Mesodermal cell (in vitro differentiated cells): ENCODE data around the gene ABCB9.

ENCODE experiments used
- H3K27ac ChIP-seq: 2 replicates; pipeline ENCODE4 v1.7.0; 2013; ENCODE audit warnings: mild to moderate bottlenecking, low read depth, low read length, moderate library complexity; ENCODE audit not compliant: severe bottlenecking
- H3K36me3 ChIP-seq: 2 replicates; pipeline ENCODE4 v1.7.1; 2013; ENCODE audit warnings: mild to moderate bottlenecking, low read length, moderate library complexity; ENCODE audit not compliant: control insufficient read depth, insufficient read depth
- H3K4me1 ChIP-seq: one replicate; pipeline ENCODE4 v1.7.1; 2013; ENCODE audit warnings: mild to moderate bottlenecking, low read length; ENCODE audit not compliant: insufficient read depth, control insufficient read depth, poor library complexity, severe bottlenecking
- H3K4me3 ChIP-seq: 2 replicates; pipeline ENCODE4 v1.7.0; 2013; ENCODE audit warnings: low read length, control low read depth, mild to moderate bottlenecking; ENCODE audit not compliant: insufficient read depth, poor library complexity, severe bottlenecking; ENCODE audit errors: extremely low read depth
- H3K9me3 ChIP-seq: 2 replicates; pipeline ENCODE4 v1.7.1; 2013; ENCODE audit warnings: mild to moderate bottlenecking, low read length, moderate library complexity; ENCODE audit not compliant: control insufficient read depth
- WGBS, 2 experiments: methylation state at CpG; one replicate each; pipeline ENCODE4 v1.1.5; 2013; ENCODE audit warnings: missing lambda C conversion rate in 2 of 2; ENCODE audit not compliant: insufficient coverage in 2 of 2; 5-methylcytosine and 5-hydroxymethylcytosine counted together

Gene ABCB9

DNA sequence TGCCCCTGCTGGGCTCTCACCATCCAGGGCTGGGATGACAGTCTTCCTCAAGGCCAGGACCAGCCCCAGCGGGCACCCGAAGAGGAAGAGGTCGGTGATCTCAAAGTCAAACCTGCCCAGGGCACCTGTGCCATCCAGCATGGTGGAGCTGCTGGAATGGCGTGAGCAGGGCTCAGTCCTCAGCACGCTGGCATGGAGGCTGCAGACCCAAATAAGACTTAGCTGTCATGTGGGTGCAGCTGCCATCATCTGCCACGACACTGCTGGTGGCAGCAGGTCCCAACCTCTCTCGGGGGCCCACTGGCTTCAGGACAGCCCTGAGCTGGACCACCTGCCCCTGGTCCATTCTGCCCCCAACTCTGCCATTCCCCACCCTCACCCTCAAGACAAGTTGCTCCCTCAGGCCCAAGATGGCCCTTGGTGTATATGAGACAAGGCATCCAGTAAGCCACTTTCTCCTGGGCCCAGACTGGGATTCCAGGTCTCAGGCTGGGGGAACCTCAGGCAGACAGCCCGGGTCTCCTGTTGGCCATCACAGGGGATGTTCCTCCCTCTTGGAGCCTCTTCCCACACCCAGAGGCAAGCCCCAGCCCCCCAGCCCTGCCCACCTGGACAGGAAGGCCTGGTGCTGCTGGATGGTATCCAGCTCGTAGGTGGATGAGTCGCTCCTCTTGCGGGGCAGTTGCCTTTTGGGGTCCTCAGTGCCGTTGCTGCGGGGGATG, 28.7 kb upstream of the ABCB9 start:
- no peaks in the 10 kb centered on the region for H3K36me3 ChIP-seq
- H3K9me3 ChIP-seq = no peaks in the 10 kb centered on the region
- no peak overlapping the region for H3K4me3 ChIP-seq
- WGBS, 2 experiments = 91 to 95% methylated on average over 11 to 13 of the region's 13 CpGs
- H3K4me1 ChIP-seq = no peaks in the 10 kb centered on the region
- no peak overlapping the region for H3K27ac ChIP-seq

DNA sequence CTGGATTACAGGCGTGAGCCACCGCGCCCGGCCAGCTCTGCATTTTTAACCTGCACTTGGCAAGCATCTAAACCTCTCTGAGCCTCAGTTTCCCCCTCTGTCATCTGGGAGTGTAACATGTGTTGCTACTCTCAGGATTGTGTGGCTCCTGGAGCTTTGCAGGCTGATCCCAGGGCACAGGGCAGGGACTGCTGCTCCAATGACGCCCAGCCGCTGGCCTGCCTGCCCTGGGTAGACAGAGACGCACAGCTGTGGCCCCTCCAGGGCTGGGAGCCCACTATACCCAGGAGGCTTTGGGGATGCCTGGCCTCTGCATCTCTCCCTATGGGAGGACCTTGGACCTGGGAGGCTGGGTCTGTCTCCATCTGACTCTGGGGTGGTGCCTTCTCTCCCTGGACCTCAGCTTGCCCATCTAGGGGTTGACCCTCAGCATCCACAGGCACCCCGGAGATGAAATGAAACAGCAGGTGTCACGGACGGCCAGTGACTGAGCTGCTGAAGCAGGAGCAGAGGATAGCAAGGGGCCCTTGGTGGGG, 27.9 kb upstream of the ABCB9 start:
- no peaks in the 10 kb centered on the region for H3K36me3 ChIP-seq
- 95 to 98% methylated on average over 8 to 10 of the region's 10 CpGs for WGBS, 2 experiments

DNA sequence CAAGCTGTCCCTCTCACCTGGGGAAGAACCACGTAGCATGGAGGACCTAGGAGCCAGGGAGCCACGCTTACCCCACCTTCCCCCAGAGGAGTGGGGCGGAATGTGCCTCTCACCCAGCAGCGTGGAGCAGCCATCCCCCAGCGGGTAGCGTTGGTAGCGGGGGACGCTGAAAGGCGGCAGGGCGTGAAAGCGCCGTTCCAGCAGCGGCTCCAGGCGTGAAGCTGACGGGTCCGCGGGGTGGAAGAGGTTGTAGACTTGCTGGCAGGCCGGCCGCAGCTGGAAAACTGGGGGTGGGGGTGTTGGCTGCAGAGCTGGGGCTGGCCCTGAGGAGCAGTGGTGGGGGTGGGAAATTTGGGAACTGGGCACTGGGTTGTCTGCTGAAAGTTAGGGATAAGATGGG, 26.1 kb upstream of the ABCB9 start:
- no peaks in the 10 kb centered on the region for H3K4me1 ChIP-seq
- no peak overlapping the region for H3K27ac ChIP-seq
- 95 to 97% methylated on average over 9 of the region's 19 CpGs for WGBS, 2 experiments
- H3K4me3 ChIP-seq = no peak overlapping the region
- peaks cover 2% of the 10 kb centered on the region for H3K36me3 ChIP-seq
- no peaks in the 10 kb centered on the region for H3K9me3 ChIP-seq

More for the DNA sequence above, 27.9 kb upstream of the ABCB9 start:
- H3K4me3 ChIP-seq = no peak overlapping the region
- H3K4me1 ChIP-seq = no peaks in the 10 kb centered on the region
- no peak overlapping the region for H3K27ac ChIP-seq
- no peaks in the 10 kb centered on the region for H3K9me3 ChIP-seq

DNA sequence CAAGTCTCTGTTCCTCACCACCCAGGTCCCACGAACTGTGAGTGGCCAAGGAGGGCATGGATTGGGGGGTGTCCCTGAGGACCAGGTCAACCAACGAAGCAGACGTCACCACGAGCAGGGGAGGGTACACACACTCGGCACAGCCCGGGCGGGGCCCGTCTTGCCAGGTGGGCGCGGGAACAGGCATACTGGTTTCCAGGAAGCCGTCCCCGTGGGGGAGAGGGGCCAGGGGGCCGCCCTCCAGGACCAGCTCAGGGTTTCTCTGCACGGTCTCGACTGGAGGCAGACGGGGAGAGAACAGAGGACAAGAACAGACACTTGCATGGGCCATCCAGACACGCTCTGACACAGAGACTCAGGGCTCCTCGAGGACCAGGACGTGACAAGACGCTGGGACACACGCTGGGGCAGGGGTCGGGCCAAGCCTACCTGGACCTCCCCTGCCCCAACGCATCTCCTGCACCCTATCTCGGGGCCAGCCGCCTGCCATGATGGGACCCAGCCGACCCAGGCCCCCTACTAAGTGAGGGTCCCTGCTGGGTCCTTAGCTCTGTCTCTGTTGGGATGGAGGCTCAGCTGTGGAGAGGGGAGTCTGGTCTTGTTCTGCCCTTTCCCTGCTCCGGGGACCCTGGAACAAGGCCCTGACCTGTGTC, 25.5 kb upstream of the ABCB9 start:
- Histone ChIP-seq H3K4me3 (no peak overlapping the region), H3K4me1 (no peaks in the 10 kb centered on the region), H3K36me3 (peaks cover 8% of the 10 kb centered on the region), H3K27ac (no peak overlapping the region), H3K9me3 (no peaks in the 10 kb centered on the region)
- 86 to 88% methylated on average over 26 to 27 of the region's 27 CpGs for WGBS, 2 experiments

DNA sequence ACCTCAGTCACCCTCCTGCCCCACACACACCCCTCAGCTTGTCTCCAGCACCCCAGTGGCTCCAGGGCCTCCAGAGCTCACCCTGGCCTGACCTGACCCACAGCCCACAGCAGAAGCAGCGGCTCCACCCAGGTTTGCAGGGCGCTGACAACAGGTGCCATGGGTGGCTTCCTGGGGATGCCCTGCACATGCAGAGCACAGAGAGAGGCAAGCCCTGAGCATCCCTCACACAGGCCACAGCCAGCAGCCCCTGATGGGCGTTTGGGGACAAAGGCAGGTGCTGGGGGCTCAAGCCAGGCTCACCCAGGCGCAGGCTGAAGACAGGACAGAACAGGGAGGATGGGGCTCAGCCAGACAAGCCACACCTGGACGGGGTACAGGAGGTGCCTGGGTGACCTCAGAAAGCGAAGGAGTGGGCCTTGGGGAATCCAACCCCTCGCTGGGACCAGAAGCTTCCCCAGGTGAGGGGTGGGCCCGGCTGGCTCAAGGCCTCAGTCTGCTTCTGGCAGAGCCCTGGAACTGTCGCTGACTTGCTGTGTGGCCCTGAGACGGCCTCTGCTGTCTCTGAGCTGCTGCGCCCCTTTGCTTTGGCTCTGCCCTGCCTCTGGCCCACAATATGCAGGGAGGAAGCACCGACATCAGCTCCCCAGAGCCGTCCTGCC, 24.8 kb upstream of the ABCB9 start:
- Histone ChIP-seq H3K36me3 (peaks cover 13% of the 10 kb centered on the region), H3K9me3 (no peaks in the 10 kb centered on the region), H3K27ac (no peak overlapping the region), H3K4me3 (no peak overlapping the region), H3K4me1 (no peaks in the 10 kb centered on the region)
- WGBS, 2 experiments = 91 to 93% methylated on average over 11 to 12 of the region's 13 CpGs

DNA sequence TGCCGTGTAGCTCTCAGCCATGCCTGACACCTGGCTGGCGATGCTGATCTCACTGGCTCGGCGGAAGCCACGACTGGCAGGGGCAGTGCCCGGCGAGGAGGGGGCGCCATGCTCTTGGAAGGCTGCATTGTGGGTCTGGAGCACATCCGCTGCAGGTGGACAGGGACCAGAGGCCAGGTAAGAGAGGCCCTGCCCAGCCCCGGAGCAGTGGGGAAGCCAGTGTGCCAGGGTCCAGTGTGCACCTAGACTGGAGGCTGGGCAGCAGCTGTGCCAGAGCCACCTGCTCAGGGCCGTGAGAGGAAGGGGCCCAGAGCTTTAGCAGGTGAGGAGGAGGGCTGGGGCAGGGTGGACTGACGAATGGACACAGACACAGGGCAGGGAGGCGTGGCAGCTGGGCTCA, 24.3 kb upstream of the ABCB9 start:
- Histone ChIP-seq H3K4me1 (no peaks in the 10 kb centered on the region), H3K9me3 (no peaks in the 10 kb centered on the region), H3K27ac (no peak overlapping the region), H3K36me3 (peaks cover 17% of the 10 kb centered on the region), H3K4me3 (no peak overlapping the region)
- WGBS, 2 experiments = 89 to 94% methylated on average over 9 to 11 of the region's 13 CpGs

DNA sequence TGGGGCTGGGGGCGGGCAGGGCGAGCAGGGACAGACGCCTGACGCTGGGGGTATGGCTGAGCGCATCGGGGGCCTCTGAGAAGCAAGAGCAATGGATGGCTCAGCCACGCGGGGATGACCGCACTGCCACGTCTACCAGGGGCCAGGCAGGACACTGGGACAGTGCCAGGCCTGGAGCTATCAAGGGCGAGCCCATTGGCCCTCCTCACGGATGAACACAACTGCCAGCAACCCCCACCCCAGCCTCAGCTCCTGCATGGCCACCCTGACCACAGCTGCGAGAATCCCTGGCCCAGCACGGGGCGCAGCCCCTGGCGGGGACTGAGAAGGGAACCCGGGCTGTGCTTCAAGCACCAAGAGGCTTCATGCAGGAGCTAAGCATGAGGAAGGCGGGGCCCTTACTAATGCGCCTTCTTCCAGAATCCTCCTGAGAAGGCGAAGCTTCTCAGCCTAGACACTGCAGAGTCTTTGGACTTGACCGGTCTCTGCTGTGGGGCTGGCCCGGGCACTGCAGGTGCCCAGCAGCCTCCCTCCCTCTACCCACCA, 23.7 kb upstream of the ABCB9 start:
- WGBS, 2 experiments = 94 to 95% methylated on average over 18 to 21 of the region's 22 CpGs
- peaks cover 18% of the 10 kb centered on the region for H3K36me3 ChIP-seq
- H3K9me3 ChIP-seq = no peaks in the 10 kb centered on the region
- H3K27ac ChIP-seq = no peak overlapping the region
- H3K4me1 ChIP-seq = no peaks in the 10 kb centered on the region
- H3K4me3 ChIP-seq = no peak overlapping the region

DNA sequence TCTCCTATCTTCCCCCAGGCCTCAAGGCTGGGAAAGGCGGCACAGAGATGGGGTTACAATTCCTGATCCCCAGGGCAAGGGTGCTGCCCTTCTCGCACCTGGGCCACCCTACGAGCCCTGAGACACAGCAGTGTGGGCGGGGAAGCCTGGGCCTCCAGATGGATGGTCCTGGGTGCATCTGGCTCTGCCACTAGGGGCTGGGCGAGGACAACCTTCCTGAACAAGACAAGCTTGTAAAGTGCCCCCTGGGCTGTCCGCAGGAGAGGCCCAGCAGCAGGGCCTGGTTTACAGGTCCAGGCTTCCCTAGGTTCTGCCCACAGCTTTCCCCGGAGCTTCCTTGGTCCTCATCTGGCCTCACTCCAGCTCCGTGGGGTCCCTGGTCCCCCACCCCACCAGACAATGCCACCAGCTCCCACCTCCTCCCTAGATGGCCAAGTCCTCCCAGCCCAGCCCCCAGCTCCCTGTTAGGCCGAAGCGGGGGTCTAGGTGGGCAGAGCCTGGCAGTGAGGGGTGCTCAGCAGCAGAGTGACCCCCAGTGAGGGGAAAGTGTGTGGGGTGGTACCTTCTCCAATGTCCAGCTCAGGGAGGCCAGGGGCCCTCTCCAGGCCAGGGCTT, 23.1 kb upstream of the ABCB9 start:
- WGBS, 2 experiments = 88 to 92% methylated on average over 7 to 8 of the region's 10 CpGs
- Histone ChIP-seq H3K4me3 (no peak overlapping the region), H3K4me1 (peaks cover under 1% of the 10 kb centered on the region), H3K9me3 (no peaks in the 10 kb centered on the region), H3K36me3 (peaks cover 20% of the 10 kb centered on the region), H3K27ac (no peak overlapping the region)

DNA sequence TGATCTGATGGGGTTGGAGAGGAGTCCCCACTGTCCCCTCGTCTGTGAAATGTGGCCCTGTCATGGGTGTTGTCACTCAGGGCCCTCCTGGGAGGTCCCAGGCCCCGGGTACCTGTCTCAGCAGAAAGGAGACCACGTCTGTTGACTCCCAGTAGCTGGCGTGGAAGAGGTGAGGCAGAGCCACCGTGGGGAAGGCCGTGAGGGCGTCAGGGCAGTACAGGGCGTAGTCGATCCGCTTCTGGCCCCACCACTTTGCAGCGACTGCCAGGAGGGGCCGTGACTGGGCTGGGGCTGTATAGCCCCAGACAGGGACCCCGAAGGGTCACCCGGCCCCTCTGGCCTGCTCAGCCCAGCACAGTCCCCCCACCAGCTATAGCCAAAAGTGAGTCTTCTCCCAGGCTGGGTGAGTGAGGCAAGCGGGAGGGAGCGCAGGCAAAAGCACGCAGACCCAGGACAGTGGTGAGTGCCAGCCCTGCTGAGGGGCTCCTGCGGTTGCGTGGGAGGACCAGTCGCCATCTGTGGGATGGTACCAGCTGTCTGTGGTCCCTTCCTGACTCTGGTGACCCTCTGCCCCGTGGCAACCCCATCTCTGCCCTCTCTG, 22.4 kb upstream of the ABCB9 start:
- no peaks in the 10 kb centered on the region for H3K9me3 ChIP-seq
- H3K4me1 ChIP-seq = peaks cover 7% of the 10 kb centered on the region
- no peak overlapping the region for H3K27ac ChIP-seq
- 91 to 93% methylated on average over 16 to 20 of the region's 21 CpGs for WGBS, 2 experiments
- H3K36me3 ChIP-seq = peaks cover 27% of the 10 kb centered on the region
- H3K4me3 ChIP-seq = no peak overlapping the region

DNA sequence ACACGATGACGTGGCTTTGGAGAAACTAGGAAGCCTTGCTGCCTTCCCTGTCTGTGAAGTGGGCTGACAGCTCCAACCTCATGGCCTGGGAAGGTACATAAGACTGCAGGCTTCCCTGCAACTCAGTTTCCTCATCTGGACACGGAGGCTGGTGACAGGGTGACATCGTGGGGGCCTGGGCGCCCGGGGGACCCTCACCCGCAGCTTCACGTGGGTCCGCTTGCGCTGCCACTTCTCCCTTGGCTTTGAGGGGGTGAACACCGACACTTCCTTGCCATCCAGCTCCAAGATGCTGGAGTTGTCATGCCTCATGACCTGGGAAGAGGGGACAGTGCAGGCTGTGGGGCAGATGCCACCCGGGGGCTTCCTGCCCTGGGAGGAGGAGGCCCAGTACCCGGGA, 21.8 kb upstream of the ABCB9 start:
- WGBS, 2 experiments = 89% methylated on average over 12 to 13 of the region's 13 CpGs
- H3K4me3 ChIP-seq = no peak overlapping the region
- H3K4me1 ChIP-seq = peaks cover 12% of the 10 kb centered on the region
- peaks cover 27% of the 10 kb centered on the region for H3K36me3 ChIP-seq
- H3K27ac ChIP-seq = no peak overlapping the region
- no peaks in the 10 kb centered on the region for H3K9me3 ChIP-seq
